SKM-1 (cell line): Measurements from ENCODE around the gene ANO6.

Experiments used
- DNase-seq: peaks from one replicate; lab custom pipeline; 2025; ENCODE audit not compliant: unreplicated experiment; lab: John Stamatoyannopoulos, UW

Gene ANO6

GRCh38 chr12:45276154-45276755 is 60.4 kb downstream of the ANO6 start:
- DNase-seq = no peak

- no peak for DNase-seq
Observed at GRCh38 chr12:45278447-45278846, 62.6 kb downstream of the ANO6 start.

GRCh38 chr12:45279931-45280830 is 64.3 kb downstream of the ANO6 start:
- DNase-seq = no peak

GRCh38 chr12:45281994-45282393 is 66.1 kb downstream of the ANO6 start:
- no peak for DNase-seq

- DNase-seq = no peak
Observed at GRCh38 chr12:45282411-45282810, 66.5 kb downstream of the ANO6 start.

GRCh38 chr12:45284096-45284901 is 68.4 kb downstream of the ANO6 start:
- DNase-seq = no peak

GRCh38 chr12:45285717-45286116 is 69.8 kb downstream of the ANO6 start:
- no peak for DNase-seq

- DNase-seq = no peak
Observed at GRCh38 chr12:45286621-45287020, 70.7 kb downstream of the ANO6 start.

- DNase-seq = no peak
Observed at GRCh38 chr12:45289245-45290215, 73.6 kb downstream of the ANO6 start.

GRCh38 chr12:45290216-45290605 is 74.3 kb downstream of the ANO6 start:
- DNase-seq = no peak

- DNase-seq = no peak
Observed at GRCh38 chr12:45291518-45291917, 75.6 kb downstream of the ANO6 start.

GRCh38 chr12:45292486-45293195 is 76.7 kb downstream of the ANO6 start:
- no peak for DNase-seq

- no peak for DNase-seq
Observed at GRCh38 chr12:45294906-45295305, 79.0 kb downstream of the ANO6 start.

- no peak for DNase-seq
Observed at GRCh38 chr12:45296046-45296586, 80.2 kb downstream of the ANO6 start.

- DNase-seq = no peak
Observed at GRCh38 chr12:45298047-45298446, 82.2 kb downstream of the ANO6 start.

- no peak for DNase-seq
Observed at GRCh38 chr12:45298721-45299692, 83.1 kb downstream of the ANO6 start.

GRCh38 chr12:45302621-45303369 is 86.9 kb downstream of the ANO6 start:
- no peak for DNase-seq

GRCh38 chr12:45303945-45304344 is 88.0 kb downstream of the ANO6 start:
- DNase-seq = no peak
